K562 (cell line): ENCODE data around the gene ZNF106. TPM values are rescaled to one million over a fixed set of nuclear protein-coding genes. Genes with fewer than 3 reads are reported as not detected.

Experiments
- ATAC-seq: fragments of 200-7000 bp; cut with Tn5 transposase; 3 replicates; pipeline ENCODE4 v1.9.1; 2020; ENCODE audit warnings: moderate library complexity
- BruUV-seq: library from RNA; stranded (reverse); fragments of 400-500 nt; replicated peaks from 2 replicates; lab custom pipeline; 2021; lab: Mats Ljungman, UMichigan
- CTCF ChIA-PET: fragments of 300-600 bp; formaldehyde crosslinking; extraction: SDS; loops from one replicate; lab custom pipeline; 2021; ENCODE audit warnings: low intra/inter-chr PET ratio; lab: Yijun Ruan, JAX
- POLR2A ChIA-PET: fragments of 300-600, 350-650 bp; sonication (Branson Sonifier 250); formaldehyde crosslinking; extraction: SDS; loops from one replicate; lab custom pipeline; 2021; ENCODE audit warnings: antibody characterized with exemption, inconsistent platforms; lab: Yijun Ruan, JAX
- DNase-seq, 4 experiments: peaks; one replicate each; pipeline versions ENCODE4 v3.0.0 to v3.0.0-alpha.2; 2011 to 2018; ENCODE audit warnings: low spot score in 3 of 4, mixed read lengths in 3 of 4; ENCODE audit errors: extremely low read depth in 1 of 4
- FAIRE-seq: peaks from 2 replicates; lab custom pipeline; 2011; peaks lifted over from hg19 to GRCh38; lab: Jason Lieb, UNC
- H2AFZ ChIP-seq: 2 replicates; pipeline ENCODE4 v1.6.0; 2011; ENCODE audit warnings: low read depth, low read length, control low read depth, inconsistent platforms
- H3K27ac ChIP-seq: fragments of 200-600 bp; 3 replicates; pipeline ENCODE4 v1.8.0; 2011; ENCODE audit warnings: low read depth, mild to moderate bottlenecking, control low read depth, inconsistent platforms, low read length, moderate library complexity, mixed read lengths; ENCODE audit errors: extremely low read depth
- H3K27me3 ChIP-seq, 2 experiments: fragments of 300-600 bp in 1 of 2; 2 replicates in 1 of 2; 3 replicates in 1 of 2; pipeline versions ENCODE4 v1.6.0 to v1.8.0; 2011; ENCODE audit warnings: inconsistent platforms in 2 of 2, low read length in 2 of 2, mild to moderate bottlenecking in 1 of 2, mixed read lengths in 1 of 2, moderate library complexity in 1 of 2; ENCODE audit not compliant: control insufficient read depth in 2 of 2, insufficient read depth in 2 of 2
- H3K36me3 ChIP-seq: fragments of 300-600 bp; 3 replicates; pipeline ENCODE4 v1.8.0; 2011; ENCODE audit warnings: mild to moderate bottlenecking, low read length, inconsistent platforms; ENCODE audit not compliant: control insufficient read depth, insufficient read depth
- H3K4me1 ChIP-seq, 2 experiments: fragments of 200-600 bp in 1 of 2; replicated peaks in 1 of 2; 2 replicates in 1 of 2; 3 replicates in 1 of 2; pipeline versions ENCODE4 v1.5.1 to v1.8.0; 2011; ENCODE audit warnings: inconsistent platforms in 2 of 2, low read length in 2 of 2, mild to moderate bottlenecking in 1 of 2, mixed read lengths in 1 of 2, moderate library complexity in 1 of 2; ENCODE audit not compliant: control insufficient read depth in 2 of 2, insufficient read depth in 2 of 2
- H3K4me2 ChIP-seq: 2 replicates; pipeline ENCODE4 v1.6.1; 2011; ENCODE audit warnings: low read length, control low read depth, inconsistent platforms, mixed read lengths; ENCODE audit not compliant: insufficient read depth
- H3K4me3 ChIP-seq: fragments of 200-600 bp; sonication (generic), shearing (Covaris generic); 2 replicates; pipeline ENCODE4 v1.5.1; 2016; ENCODE audit warnings: control low read depth, inconsistent platforms
- H3K79me2 ChIP-seq: fragments of 200-600 bp; 3 replicates; pipeline ENCODE4 v1.8.0; 2011; ENCODE audit warnings: low read length, inconsistent platforms; ENCODE audit not compliant: control insufficient read depth, insufficient read depth
- H3K9ac ChIP-seq, 2 experiments: 2 replicates each; pipeline versions ENCODE4 v1.6.0 to v1.6.1; 2011; ENCODE audit warnings: low read depth in 2 of 2, low read length in 2 of 2, control low read depth in 1 of 2, inconsistent platforms in 1 of 2, mild to moderate bottlenecking in 1 of 2, mixed read lengths in 1 of 2; ENCODE audit not compliant: insufficient read depth in 1 of 2
- H3K9me1 ChIP-seq: one replicate; pipeline ENCODE4 v1.6.0; 2011; ENCODE audit warnings: inconsistent platforms, mild to moderate bottlenecking, low read length, moderate library complexity; ENCODE audit not compliant: control insufficient read depth, insufficient read depth
- H3K9me3 ChIP-seq: replicated peaks from 2 replicates; pipeline ENCODE4 v1.5.1; 2011; ENCODE audit warnings: low read depth, low read length, inconsistent platforms; ENCODE audit not compliant: control insufficient read depth, insufficient read depth
- H4K20me1 ChIP-seq: replicated peaks from 2 replicates; pipeline ENCODE4 v1.6.1; 2011; ENCODE audit warnings: low read length, inconsistent platforms, mixed read lengths; ENCODE audit not compliant: control insufficient read depth, insufficient read depth
- AFF1 ChIP-seq, 2 experiments: fragments of 450-650 bp; IDR thresholded peaks; 2 replicates each; pipeline ENCODE4 v1.6.1; 2018; ENCODE audit warnings: mild to moderate bottlenecking in 2 of 2, low read depth in 1 of 2; ENCODE audit not compliant: partially characterized antibody in 2 of 2
- ARID1B ChIP-seq: fragments of 450-650 bp; IDR thresholded peaks from 2 replicates; pipeline ENCODE4 v1.6.1; 2016; ENCODE audit warnings: antibody characterized with exemption, mild to moderate bottlenecking, inconsistent platforms
- BACH1 ChIP-seq: fragments of 200-800 bp; sonication (Bioruptor generic); IDR thresholded peaks from 2 replicates; pipeline ENCODE4 v1.6.1; 2016; ENCODE audit warnings: missing genetic modification characterization, missing compliant biosample characterization
- CBFA2T3 ChIP-seq: fragments of 450-650 bp; IDR thresholded peaks from 2 replicates; pipeline ENCODE4 v1.6.1; 2017
- FOSL1 ChIP-seq: fragments of 200-800 bp; sonication (Bioruptor generic); conservative IDR thresholded peaks from 2 replicates; pipeline ENCODE4 v1.6.1; 2016; ENCODE audit warnings: missing genetic modification characterization, missing compliant biosample characterization
- FOXJ2 ChIP-seq: fragments of 200-800 bp; sonication (Bioruptor generic); IDR thresholded peaks from 2 replicates; pipeline ENCODE4 v1.6.1; 2016; ENCODE audit warnings: missing genetic modification characterization, missing compliant biosample characterization
- L3MBTL2 ChIP-seq: fragments of 450-650 bp; IDR thresholded peaks from 2 replicates; pipeline ENCODE4 v1.6.1; 2016; ENCODE audit warnings: mild to moderate bottlenecking, moderate library complexity
- MITF ChIP-seq: IDR thresholded peaks from 2 replicates; pipeline ENCODE4 v1.6.1; 2014; ENCODE audit warnings: antibody characterized with exemption
- POLR2H ChIP-seq: IDR thresholded peaks from 2 replicates; pipeline ENCODE4 v1.6.1; 2016; ENCODE audit warnings: missing genetic modification characterization, low read depth, mild to moderate bottlenecking, control low read depth, missing compliant biosample characterization, moderate library complexity
- ZNF551 ChIP-seq: fragments of 250-450 bp; sonication (Bioruptor Pico); IDR thresholded peaks from 2 replicates; pipeline ENCODE4 v1.5.0; 2021; ENCODE audit warnings: mild to moderate bottlenecking, moderate library complexity
- ZNF780A ChIP-seq: fragments of 250-450 bp; sonication (Bioruptor Pico); IDR thresholded peaks from 2 replicates; pipeline ENCODE4 v1.5.0; 2021; ENCODE audit warnings: mild to moderate bottlenecking
- WGBS: fragments of 100-300 bp; shearing (Covaris generic); methylation state at CpG from one replicate; pipeline ENCODE4 v1.1.6; 2016; ENCODE audit warnings: low coverage, mixed read lengths; ENCODE audit not compliant: insufficient coverage; ENCODE audit errors: missing lambda C conversion rate; 5-methylcytosine and 5-hydroxymethylcytosine counted together
- in situ Hi-C: fragments of 300-500 bp; cut with MboI; formaldehyde crosslinking; loops from 4 replicates; pipeline ENCODE4 v1.15.0; 2018; ENCODE audit warnings: inconsistent platforms, mixed read lengths
- intact Hi-C: fragments of 100-400 bp; cut with micrococcal nuclease; formaldehyde crosslinking; loops from 2 replicates; pipeline ENCODE4 v1.14.2; 2022
- polyA plus RNA-seq, 8 experiments: library from polyadenylated mRNA; depleted of rRNA in 4 of 8; stranded (reverse) in 5 of 8; unstranded in 3 of 8; fragments of >200 nt; fragmentation: Nextera tagmentation in 2 of 8; fragmentation: Illumina TruSeq in 1 of 8; extraction: Ambion mirVana in 2 of 8; extraction: Trizol in 1 of 8; gene quantifications; 2 replicates each; pipeline versions ENCODE4 v1.2.1 to v1.2.3, GENCODE V29; 2011 to 2014; ENCODE audit warnings: inconsistent platforms in 1 of 8, missing spikeins in 1 of 8
- total RNA-seq, 7 experiments: library from RNA; depleted of rRNA in 6 of 7; stranded (reverse); fragments of >200 nt in 6 of 7; fragmentation: Illumina TruSeq in 2 of 7; extraction: Trizol in 2 of 7; gene quantifications; 2 replicates each; pipeline versions ENCODE4 v1.2.1 to v1.2.3, GENCODE V29; 2011 to 2021; ENCODE audit warnings: low replicate concordance in 1 of 7
- TF ChIP-seq, protein P1 (sequence below): sonication (generic); IDR thresholded peaks from 2 replicates; pipeline ENCODE4 v1.6.1; 2016
- TF ChIP-seq, protein P2 (sequence below): IDR thresholded peaks from 2 replicates; pipeline ENCODE4 v1.6.1; 2012; ENCODE audit warnings: low read depth, low read length, improper control_type of control experiment, borderline replicate concordance

The ZNF106 gene
- total and polyA plus RNA-seq, 9 of the 15 experiments (the other 6 are each of a cell fraction or from before 2014, with no cell fraction given), result 14.4 to 55.3 (median 33.7) TPM

DNA sequence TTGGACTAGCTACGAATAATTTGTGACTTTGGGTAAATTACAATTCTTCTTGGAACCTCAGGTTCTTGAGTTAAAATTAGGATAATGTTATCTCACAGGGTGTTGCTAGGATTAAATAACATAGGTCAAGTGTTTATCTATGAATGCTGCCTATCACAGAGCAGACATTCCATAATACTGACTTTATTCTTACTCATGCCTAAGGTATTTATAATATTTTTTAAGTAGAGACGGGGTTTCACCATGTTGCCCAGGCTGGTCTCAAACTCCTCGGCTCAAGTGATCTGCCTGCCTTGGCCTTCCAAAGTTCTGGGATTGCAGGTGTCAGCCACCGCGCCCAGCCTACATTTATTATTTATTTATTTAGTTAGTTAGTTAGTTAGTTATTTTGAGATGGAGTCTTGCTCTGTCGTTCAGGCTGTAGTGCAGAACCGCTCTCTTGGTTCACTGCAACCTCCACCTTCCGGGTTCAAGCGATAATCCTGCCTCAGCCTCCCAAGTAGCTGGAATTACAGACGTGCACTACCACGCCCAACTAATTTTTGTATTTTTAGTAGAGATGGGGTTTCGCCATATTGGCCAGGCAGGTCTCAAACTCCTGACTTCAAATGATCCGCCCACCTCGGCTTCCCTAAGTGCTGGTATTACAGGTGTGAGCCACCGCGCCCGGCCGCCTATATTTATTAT is 741 bp upstream of the ZNF106 start:
- H3K9me1 ChIP-seq, result no peaks in the 10 kb centered on the region
- H3K79me2 ChIP-seq, result peaks cover 54% of the 10 kb centered on the region
- H3K36me3 ChIP-seq, result peaks cover 7% of the 10 kb centered on the region; the same call in 2 of the 3 replicates
- BruUV-seq, result TSS peak; percentile 80
- peak overlapping the region; percentile 79 for H3K4me3 ChIP-seq
- peaks cover 7 to 12% of the 10 kb centered on the region in 2 experiments for H3K4me1 ChIP-seq
- peak overlapping the region; percentile 99 for H2AFZ ChIP-seq
- no peaks in the 10 kb centered on the region for H4K20me1 ChIP-seq
- H3K9ac ChIP-seq, result peak overlapping the region; percentile 92 to 98
- H3K27ac ChIP-seq, result peak overlapping the region; percentile 100
- peak overlapping the region; percentile 99 for H3K4me2 ChIP-seq
- WGBS, result 78% methylated on average over 18 of the region's 18 CpGs
- intact Hi-C loops (no loop called here), in situ Hi-C loops (no loop called here)
- no peak for FAIRE-seq
- no peaks in the 10 kb centered on the region for H3K9me3 ChIP-seq
- no peaks in the 10 kb centered on the region for H3K27me3 ChIP-seq
- ATAC-seq, result no peak
- peak in 1 of 4 experiments; percentile 36 for DNase-seq
- ChIA-PET CTCF (no interaction called here), POLR2A (interaction anchor here (0.6 to 2.5 kb wide), 7 partner anchors 8 to 365 kb away, joined by 3 to 13 read pairs (median 5); no protein-coding TSS in a partner anchor)
- TF ChIP-seq ZNF780A (CRISPR knock-in tag) (no peak), BACH1 (tag) (0 out of 2 replicates have a peak, but pooled peaks have one; percentile 27), POLR2H (tag) (peak; percentile 28; the same call in 1 of the 2 replicates), ZNF551 (no peak), FOSL1 (tag) (peak; percentile 62), ARID1B (peak; percentile 16; the same call in 1 of the 2 replicates), CBFA2T3 (0 out of 2 replicates have a peak, but pooled peaks have one; percentile 23), FOXJ2 (tag) (peak; percentile 54; the same call in 1 of the 2 replicates), AFF1 (IDR thresholded peaks at IDR 0.05; ENCODE audit: low read depth in 1 of 2, partially characterized antibody in 2 of 2) (peak in 1 of 2 experiments; percentile 1), L3MBTL2 (no peak), MITF (no peak)
- TF ChIP-seq, protein P1, sequence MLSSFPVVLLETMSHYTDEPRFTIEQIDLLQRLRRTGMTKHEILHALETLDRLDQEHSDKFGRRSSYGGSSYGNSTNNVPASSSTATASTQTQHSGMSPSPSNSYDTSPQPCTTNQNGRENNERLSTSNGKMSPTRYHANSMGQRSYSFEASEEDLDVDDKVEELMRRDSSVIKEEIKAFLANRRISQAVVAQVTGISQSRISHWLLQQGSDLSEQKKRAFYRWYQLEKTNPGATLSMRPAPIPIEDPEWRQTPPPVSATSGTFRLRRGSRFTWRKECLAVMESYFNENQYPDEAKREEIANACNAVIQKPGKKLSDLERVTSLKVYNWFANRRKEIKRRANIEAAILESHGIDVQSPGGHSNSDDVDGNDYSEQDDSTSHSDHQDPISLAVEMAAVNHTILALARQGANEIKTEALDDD, result peak; percentile 43; the same call in 1 of the 2 replicates
- TF ChIP-seq, protein P2, sequence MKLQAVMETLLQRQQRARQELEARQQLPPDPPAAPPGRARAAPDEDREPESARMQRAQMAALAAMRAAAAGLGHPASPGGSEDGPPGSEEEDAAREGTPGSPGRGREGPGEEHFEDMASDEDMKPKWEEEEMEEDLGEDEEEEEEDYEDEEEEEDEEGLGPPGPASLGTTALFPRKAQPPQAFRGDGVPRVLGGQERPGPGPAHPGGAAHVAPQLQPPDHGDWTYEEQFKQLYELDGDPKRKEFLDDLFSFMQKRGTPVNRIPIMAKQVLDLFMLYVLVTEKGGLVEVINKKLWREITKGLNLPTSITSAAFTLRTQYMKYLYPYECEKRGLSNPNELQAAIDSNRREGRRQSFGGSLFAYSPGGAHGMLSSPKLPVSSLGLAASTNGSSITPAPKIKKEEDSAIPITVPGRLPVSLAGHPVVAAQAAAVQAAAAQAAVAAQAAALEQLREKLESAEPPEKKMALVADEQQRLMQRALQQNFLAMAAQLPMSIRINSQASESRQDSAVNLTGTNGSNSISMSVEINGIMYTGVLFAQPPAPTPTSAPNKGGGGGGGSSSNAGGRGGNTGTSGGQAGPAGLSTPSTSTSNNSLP, result 0 out of 2 replicates have a peak, but pooled peaks have one; percentile 4
